ENCODE measurements around the gene RTF1. TPM values are rescaled to one million over a fixed set of nuclear protein-coding genes. Genes with fewer than 3 reads are reported as not detected.
"Not testable (repeated sequence)": the region's sequence is repeated elsewhere in the genome, so short reads cannot be mapped to it uniquely, and the experiment has no call there.

Gene RTF1
- polyA plus RNA-seq (ENCODE audit: insufficient read length): 34.8 TPM

DNA sequence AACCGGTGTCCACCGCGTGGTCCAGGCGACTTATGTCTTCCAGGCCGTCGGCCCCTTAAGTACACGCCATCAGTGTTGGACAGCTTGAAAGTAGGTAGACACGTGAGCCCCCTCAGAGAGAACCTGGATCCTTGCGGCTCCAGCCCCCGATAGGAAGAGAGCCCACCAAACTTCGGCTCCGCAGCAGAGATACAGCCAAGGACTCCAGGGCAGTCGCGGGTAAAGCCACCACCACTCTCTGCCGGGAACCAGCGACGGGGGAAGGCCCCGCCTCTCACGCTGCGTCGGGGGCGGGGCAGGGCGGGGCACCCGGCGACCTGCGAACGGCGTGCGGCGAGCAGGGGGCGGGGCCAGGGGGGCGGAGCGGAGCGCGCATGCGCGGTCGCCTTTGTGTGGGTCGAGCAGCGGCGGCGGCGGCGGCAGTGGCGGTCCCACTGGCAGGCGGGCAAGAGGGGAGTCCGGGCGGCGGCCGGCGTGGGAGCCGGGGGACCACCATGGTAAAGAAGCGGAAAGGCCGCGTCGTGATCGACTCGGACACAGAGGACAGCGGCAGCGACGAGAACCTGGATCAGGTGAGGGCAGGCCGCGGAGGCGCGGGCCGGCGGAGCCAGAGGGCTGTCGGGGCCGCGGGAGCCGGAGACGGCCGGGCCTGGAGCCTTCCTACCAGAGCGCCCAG is at the start of gene RTF1:
Gene RTF1, plus strand, starts transcription at position 354 of the 676 bp plus-strand sequence. Its CDS starts 21 bp downstream, at position 375.
- DNase-seq (ENCODE audit: low read depth): peak; percentile 53

DNA sequence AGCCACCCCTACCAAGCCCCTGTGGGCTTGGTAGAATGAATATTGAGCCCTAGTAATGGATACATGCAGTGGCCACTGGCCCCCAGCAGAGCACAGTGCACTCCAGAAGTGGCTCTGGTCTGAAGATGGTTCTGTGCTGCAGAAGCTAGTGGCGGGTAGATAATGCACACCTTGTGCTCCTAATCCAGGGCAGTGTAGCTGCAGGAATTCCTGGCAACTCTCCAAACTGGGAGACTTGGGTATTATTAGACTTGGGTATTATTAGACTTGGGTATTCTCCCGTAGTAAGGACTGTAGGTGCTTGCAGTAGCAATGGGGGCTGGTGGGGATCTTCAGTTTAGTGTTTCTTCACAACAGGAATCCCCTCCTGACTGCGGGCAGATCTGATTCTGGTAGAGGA is 49.5 kb upstream of the RTF1 start:
- no peak for DNase-seq (ENCODE audit: low read depth)

DNA sequence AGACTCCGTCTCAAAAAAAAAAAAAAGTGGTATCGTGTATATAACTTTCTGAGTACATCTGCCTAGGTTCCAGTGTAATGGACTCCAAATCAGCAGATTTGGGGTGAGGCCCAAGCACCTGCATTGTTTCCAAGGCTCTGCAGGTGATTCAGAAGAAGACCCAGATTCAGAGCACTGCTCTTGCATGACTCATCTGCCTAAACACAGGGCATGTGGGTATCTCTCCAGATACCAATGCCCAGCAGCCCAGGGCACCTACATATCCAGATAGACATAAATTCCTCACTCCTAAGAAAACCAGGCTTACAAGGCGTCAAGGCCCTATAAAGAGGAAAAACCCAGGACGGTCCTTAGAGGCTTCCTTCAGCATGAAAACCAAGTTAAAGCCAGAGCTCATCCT is 38.9 kb upstream of the RTF1 start:
- no peak for DNase-seq (ENCODE audit: low read depth)

DNA sequence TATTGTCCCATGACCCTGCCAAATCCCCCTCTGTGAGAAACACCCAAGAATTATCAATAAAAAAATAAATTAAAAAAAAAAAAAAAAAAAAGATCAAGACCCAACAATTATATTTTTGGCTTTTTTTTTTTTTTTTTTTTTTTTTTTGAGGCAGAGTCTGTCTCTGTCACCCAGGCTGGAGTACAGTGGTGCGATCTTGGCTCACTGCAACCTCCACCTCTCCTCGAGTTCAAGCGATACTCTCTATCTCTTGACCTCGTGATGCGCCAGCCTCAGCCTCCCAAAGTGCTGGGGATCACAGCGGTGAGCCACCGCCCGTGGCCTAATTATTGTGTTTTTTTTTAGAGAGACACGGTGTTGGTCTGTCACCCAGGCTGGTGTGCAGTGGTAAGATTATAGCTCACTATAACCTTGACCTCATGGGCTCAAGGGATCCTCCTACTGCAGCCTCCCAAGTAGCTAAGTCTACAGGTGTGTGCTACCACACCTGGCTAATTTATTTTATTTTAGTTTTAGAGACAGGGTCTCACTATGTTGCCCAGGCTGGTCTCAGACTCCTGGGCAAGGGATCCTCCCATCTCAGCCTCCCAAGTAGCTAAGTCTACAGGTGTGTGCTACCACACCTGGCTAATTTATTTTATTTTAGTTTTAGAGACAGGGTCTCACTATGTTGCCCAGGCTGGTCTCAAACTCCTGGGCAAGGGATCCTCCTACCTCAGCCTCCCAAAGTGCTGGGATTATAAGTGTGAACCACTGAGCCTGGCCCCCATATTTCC is 32.7 kb upstream of the RTF1 start:
- DNase-seq (ENCODE audit: low read depth): not testable (repeated sequence)

- DNase-seq (ENCODE audit: low read depth): no peak
These were observed 29.2 kb upstream of the RTF1 start for GRCh38 chr15:41387646-41388045.

DNA sequence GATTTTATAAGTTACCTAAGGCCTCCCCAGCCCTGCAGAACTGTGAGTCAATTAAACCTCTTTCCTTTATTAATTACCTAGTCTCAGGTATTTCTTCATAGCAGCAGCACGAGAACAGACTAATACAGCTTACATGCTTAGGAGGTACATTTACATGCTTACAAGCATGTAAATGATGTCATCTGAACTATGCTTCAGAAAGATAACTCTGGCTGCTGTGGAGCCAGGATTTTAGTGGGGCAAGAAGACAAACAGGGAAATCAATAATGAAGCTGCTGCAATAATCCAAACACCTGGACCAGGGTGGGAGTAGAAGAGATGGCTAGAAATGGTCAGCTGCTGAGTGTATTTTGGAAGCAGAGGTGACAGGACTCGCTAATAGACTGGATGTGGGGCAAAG is 24.2 kb upstream of the RTF1 start:
- DNase-seq (ENCODE audit: low read depth): no peak

DNA sequence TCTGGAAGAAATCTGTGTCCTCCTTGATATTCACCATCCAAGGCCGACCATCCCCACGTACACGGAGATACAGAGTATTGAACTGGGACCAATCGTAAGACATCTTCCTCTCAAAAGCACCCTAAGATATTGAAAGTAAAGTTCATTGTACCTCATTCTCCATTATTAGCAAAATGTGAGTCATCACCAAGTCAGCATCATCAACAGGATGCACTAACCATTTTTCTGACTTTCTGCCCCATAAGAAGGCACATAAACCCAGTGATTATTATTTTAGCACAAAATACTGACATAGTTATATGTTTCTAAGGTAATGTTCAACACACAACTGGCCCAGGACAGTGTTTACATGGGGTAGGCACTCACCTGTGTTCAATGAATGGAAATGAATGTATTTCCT is 22.0 kb upstream of the RTF1 start:
- no peak for DNase-seq (ENCODE audit: low read depth)

GRCh38 chr15:41396111-41396510 is 20.8 kb upstream of the RTF1 start:
- no peak for DNase-seq (ENCODE audit: low read depth)

DNA sequence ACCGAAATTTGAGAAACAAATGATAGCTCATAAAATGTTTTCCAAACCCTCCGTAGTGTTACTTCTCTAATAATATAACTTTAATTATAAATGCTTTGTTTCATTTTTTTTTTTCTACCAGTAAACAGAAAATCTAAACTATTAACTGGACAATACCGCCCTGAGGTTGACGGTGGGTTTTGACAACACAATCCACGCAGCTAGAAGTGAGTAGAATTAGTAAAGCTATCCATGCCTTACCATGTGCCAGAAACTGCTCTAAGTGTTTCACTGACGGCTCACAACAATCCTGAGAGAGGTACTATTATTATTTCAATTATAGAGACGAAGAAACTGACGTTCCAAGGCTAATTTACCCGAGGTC is 15.0 kb upstream of the RTF1 start:
- DNase-seq (ENCODE audit: low read depth): no peak

GRCh38 chr15:41407341-41407740 is 9.6 kb upstream of the RTF1 start:
- no peak for DNase-seq (ENCODE audit: low read depth)

- no peak for DNase-seq (ENCODE audit: low read depth)
These were observed 8.7 kb upstream of the RTF1 start for GRCh38 chr15:41408234-41408641.

GRCh38 chr15:41411031-41411430 is 5.9 kb upstream of the RTF1 start:
- no peak for DNase-seq (ENCODE audit: low read depth)

DNA sequence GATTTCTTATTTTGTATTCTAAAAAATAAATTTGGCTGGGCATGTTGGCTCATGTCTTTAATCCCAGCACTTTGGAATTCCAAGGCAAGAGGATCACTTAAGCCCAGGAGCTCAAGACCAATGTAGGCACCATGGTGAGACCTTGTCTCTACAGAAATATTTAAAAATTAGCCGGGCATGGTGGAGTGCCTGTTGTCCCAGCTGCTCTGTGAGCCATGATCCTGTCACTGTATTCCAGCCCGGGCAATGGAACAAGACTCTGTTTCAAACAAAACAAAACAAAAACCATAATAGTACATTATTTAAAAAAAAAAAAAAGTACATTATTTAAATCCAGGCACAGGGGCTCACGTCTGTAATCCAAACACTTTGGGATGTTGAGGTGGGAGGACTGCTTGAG is 5.5 kb upstream of the RTF1 start:
- no peak for DNase-seq (ENCODE audit: low read depth)

- DNase-seq (ENCODE audit: low read depth): no peak
These were observed 660 bp upstream of the RTF1 start for GRCh38 chr15:41416128-41416741.

GRCh38 chr15:41417418-41418195 is 712 bp downstream of the RTF1 start:
- DNase-seq (ENCODE audit: low read depth): no peak

DNA sequence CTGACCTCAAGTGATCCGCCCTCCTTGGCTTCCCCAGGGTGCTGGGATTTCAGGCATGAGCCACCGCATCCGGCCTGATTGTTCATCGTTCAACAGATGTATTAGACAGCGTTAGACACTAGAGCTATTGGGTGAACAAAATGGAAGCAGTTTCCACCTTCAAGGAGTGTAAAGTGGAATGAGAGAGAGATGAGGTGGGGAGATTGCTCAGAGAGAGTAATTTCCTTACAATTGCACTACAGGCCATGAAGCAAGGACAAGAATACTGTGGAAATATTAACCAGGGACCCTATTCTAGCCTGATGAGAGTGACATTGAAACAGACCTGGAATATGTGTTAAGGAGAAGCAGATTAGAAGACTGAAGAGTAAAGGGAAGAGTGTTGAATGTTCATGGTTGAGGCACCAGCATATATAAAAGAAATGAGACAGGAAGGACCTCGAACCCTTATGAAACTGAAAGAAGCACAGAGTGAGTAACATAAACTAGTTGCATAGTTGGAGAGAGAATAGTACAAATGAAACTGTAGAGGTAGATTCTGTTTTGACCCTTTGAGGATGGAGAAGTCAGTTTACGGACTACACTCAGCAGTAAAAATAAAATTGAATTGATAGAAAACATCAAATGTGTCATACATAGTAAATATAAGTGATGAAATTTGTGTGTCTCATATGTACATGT is 7.2 kb downstream of the RTF1 start:
- DNase-seq (ENCODE audit: low read depth): no peak

DNA sequence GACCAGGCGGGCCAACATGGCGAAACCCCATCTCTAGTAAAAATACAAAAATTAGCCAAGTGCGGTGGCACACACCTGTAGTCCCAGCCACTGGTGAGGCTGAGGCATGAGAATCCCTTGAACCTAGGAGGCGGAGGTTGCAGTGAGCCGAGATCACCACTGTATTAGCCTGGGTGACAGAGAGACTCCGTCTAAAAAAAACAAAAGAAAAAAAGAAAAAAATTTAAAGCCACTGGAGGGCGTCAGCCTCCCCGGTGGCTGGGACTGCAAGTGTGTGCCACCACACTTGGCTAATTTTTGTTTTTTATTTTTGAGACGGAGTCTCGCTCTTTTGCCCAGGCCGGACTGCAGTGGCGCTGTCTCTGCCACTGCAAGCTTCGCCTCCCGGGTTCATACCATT is 7.9 kb downstream of the RTF1 start:
- no peak for DNase-seq (ENCODE audit: low read depth)

DNA sequence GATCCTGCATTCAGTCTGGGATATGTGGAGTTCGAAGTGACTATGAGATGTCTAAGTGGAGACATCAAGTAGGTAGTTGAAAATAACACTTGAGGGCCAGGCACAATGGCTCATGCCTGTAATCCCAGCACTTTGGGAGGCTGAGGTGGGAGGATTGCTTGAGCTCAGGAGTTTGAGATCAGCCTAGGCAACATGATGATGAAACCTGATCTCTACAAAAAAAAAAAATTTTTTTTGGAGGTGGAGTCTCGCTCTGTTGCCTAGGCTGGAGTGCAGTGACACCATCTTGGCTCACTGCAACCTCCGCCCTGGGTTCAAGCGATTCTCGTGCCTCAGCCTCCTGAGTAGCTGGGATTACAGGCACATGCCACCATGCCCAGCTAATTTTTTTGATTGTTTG is 9.0 kb downstream of the RTF1 start:
- not testable (repeated sequence) for DNase-seq (ENCODE audit: low read depth)

GRCh38 chr15:41429003-41429890 is 12.4 kb downstream of the RTF1 start:
- DNase-seq (ENCODE audit: low read depth): no peak

DNA sequence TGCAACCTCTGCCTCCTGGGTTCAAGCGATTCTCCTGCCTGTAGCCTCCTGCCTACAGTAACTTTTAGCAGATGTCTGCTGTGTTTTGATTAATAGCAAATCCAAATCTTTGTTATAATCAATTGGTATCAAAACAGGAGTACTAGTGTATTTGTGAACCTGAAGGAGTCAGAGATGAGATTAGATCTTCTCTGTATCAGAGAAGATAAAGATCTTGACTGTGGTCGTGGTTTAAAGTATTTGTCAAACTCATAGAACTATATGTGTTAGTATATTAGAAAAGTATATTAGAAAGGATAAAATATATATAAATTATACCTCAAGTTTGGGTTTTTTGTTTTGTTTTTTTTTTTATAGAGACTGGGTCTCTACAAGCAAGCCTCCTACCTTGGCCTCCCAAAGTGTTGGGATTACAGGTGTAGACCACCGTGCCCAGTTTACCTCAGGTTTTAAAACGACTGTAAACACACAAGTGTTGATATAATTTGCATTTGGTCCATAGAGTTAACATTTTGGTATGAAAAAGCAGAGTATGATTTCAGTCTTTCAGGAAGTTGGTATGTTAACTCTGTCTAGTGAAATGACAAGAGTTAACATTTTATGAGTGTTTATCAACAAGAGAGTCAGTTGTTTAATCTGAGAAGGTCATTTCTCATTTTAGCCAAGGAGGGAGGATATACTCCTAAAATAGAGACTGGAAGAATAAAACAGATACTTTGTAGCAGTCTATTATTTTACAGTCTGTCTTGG is 18.3 kb downstream of the RTF1 start:
- DNase-seq (ENCODE audit: low read depth): no peak

Data from forelimb muscle (tissue), 1 donor.